Embryonic facial prominence (tissue), 1 donor: ENCODE measurements around the gene PTPRA.

Source experiments
- DNase-seq: peaks from one replicate; pipeline ENCODE4 v3.0.0-alpha.2; 2016; ENCODE audit errors: extremely low spot score

PTPRA gene

GRCh38 chr20:2858591-2858990, 14.7 kb upstream of the PTPRA start:
- no peak for DNase-seq

- DNase-seq: no peak
Measured at GRCh38 chr20:2859330-2860121, 13.8 kb upstream of the PTPRA start.

- no peak for DNase-seq
Measured at GRCh38 chr20:2864626-2865025, 8.7 kb upstream of the PTPRA start.

- no peak for DNase-seq
Measured at GRCh38 chr20:2865101-2865500, 8.2 kb upstream of the PTPRA start.

GRCh38 chr20:2865630-2866029, 7.7 kb upstream of the PTPRA start:
- DNase-seq: no peak

- DNase-seq: no peak
Measured at GRCh38 chr20:2866236-2866635, 7.0 kb upstream of the PTPRA start.

- no peak for DNase-seq
Measured at GRCh38 chr20:2867081-2867864, 6.0 kb upstream of the PTPRA start.

- DNase-seq: no peak
Measured at GRCh38 chr20:2869381-2869780, 3.9 kb upstream of the PTPRA start.

- no peak for DNase-seq
Measured at GRCh38 chr20:2871111-2871465, 2.2 kb upstream of the PTPRA start.

- DNase-seq: no peak
Measured at GRCh38 chr20:2871661-2872458, 1.4 kb upstream of the PTPRA start.

GRCh38 chr20:2872459-2873009, 747 bp upstream of the PTPRA start:
- no peak for DNase-seq

GRCh38 chr20:2873747-2874041, 413 bp downstream of the PTPRA start:
- no peak for DNase-seq

GRCh38 chr20:2874456-2874855, 1.2 kb downstream of the PTPRA start:
- no peak for DNase-seq

- DNase-seq: no peak
Measured at GRCh38 chr20:2875690-2876203, 2.5 kb downstream of the PTPRA start.

GRCh38 chr20:2878515-2878914, 5.2 kb downstream of the PTPRA start:
- DNase-seq: no peak

GRCh38 chr20:2879146-2879545, 5.9 kb downstream of the PTPRA start:
- no peak for DNase-seq

GRCh38 chr20:2880650-2881049, 7.4 kb downstream of the PTPRA start:
- no peak for DNase-seq

- no peak for DNase-seq
Measured at GRCh38 chr20:2883726-2884637, 10.7 kb downstream of the PTPRA start.

- no peak for DNase-seq
Measured at GRCh38 chr20:2887715-2888114, 14.4 kb downstream of the PTPRA start.

- no peak for DNase-seq
Measured at GRCh38 chr20:2888224-2888955, 15.1 kb downstream of the PTPRA start.
